ENCODE results near the gene PCNT. TPM values are rescaled to one million over a fixed set of nuclear protein-coding genes. Genes with fewer than 3 reads are reported as not detected.

Gene PCNT
- total RNA-seq, 2 experiments from 2014 or later, result 54.4 to 55.5 TPM

DNA sequence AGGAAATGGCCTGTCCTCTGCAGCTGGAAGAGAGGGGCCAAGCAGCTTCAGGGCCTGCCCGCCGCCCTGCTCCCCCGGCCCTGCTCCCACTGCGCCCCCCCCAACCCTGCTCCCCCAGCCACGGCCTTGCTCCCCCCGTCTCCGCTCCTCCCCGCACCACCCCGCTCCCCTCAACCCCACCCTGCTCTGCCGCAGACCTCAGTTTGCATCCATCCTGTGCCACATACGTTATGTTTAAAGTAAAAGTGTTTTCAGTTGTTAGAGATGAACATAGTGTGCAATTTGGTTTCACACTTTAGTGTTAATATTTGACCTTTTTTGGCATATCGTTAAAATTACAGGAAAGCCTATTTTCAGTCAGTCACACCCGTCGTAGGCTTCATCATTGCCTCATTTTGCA is 100.7 kb downstream of the PCNT start:
- Histone ChIP-seq H3K4me3 (ENCODE audit: low read length) (no peak overlapping the region), H3K9me3 (ENCODE audit: control insufficient read depth in 1 of 2, insufficient read depth in 1 of 2, low read length in 2 of 2) (no peaks in the 10 kb centered on the region), H3K27ac (ENCODE audit: low read depth in 1 of 2, low read length in 2 of 2) (peak overlapping the region; percentile 61 to 79), H3K4me1 (ENCODE audit: insufficient read depth, low read length) (peaks cover 43% of the 10 kb centered on the region), H3K27me3 (ENCODE audit: control insufficient read depth in 1 of 2, insufficient read depth in 2 of 2, low read length in 2 of 2) (no peaks in the 10 kb centered on the region), H3K36me3 (ENCODE audit: insufficient read depth, low read length) (peaks cover 43% of the 10 kb centered on the region)
- peaks cover 25% of the 10 kb centered on the region for H3K4me1 Mint-ChIP-seq (ENCODE audit: low read depth)
- ChIA-PET POLR2A (interaction anchor here (1.2 to 1.4 kb wide), 4 partner anchors 33 to 211 kb away, joined by 3 to 4 read pairs (median 4); partner anchors contain the start of genes DIP2A and PRMT2), CTCF (no interaction called here)
- DNase-seq (peak in 8 of 14 experiments; percentile 9 to 82 (median 34)), ATAC-seq (ENCODE audit: poor library complexity) (peak; percentile 52)
- peak overlapping the region; percentile 58 for H3K4me3 Mint-ChIP-seq
- no peak for TF ChIP-seq CTCF (IDR thresholded peaks at IDR 0.05)
- H3K9me3 Mint-ChIP-seq, result no peaks in the 10 kb centered on the region
- intact Hi-C loops (cut with DNase I, micrococcal nuclease), result no loop called here
- H3K27ac Mint-ChIP-seq, result peak overlapping the region; percentile 94
- peaks cover 21% of the 10 kb centered on the region for H3K36me3 Mint-ChIP-seq (ENCODE audit: low read depth)
- no peaks in the 10 kb centered on the region for H3K27me3 Mint-ChIP-seq

GRCh38 chr21:46425041-46425440 is 101.1 kb downstream of the PCNT start:
- Histone ChIP-seq H3K27me3 (ENCODE audit: control insufficient read depth in 1 of 2, insufficient read depth in 2 of 2, low read length in 2 of 2) (no peaks in the 10 kb centered on the region), H3K27ac (ENCODE audit: low read depth in 1 of 2, low read length in 2 of 2) (peak overlapping the region; percentile 61 to 79), H3K9me3 (ENCODE audit: control insufficient read depth in 1 of 2, insufficient read depth in 1 of 2, low read length in 2 of 2) (no peaks in the 10 kb centered on the region), H3K4me1 (ENCODE audit: insufficient read depth, low read length) (peaks cover 43% of the 10 kb centered on the region), H3K4me3 (ENCODE audit: low read length) (peak overlapping the region; percentile 16), H3K36me3 (ENCODE audit: insufficient read depth, low read length) (peaks cover 42% of the 10 kb centered on the region)
- DNase-seq, result peak in 1 of 14 experiments; percentile 16
- Mint-ChIP-seq H3K27me3 (no peaks in the 10 kb centered on the region), H3K4me1 (ENCODE audit: low read depth) (peaks cover 25% of the 10 kb centered on the region), H3K4me3 (peak overlapping the region; percentile 58), H3K27ac (peak overlapping the region; percentile 94), H3K9me3 (no peaks in the 10 kb centered on the region), H3K36me3 (ENCODE audit: low read depth) (peaks cover 21% of the 10 kb centered on the region)
- TF ChIP-seq CTCF (IDR thresholded peaks at IDR 0.05), result no peak
- ChIA-PET POLR2A (interaction anchor here (1.4 kb wide), 1 partner anchor 212 kb away, joined by 4 read pairs; no protein-coding TSS in a partner anchor), CTCF (no interaction called here)
- intact Hi-C loops (cut with DNase I, micrococcal nuclease), result no loop called here
- no peak for ATAC-seq (ENCODE audit: poor library complexity)

DNA sequence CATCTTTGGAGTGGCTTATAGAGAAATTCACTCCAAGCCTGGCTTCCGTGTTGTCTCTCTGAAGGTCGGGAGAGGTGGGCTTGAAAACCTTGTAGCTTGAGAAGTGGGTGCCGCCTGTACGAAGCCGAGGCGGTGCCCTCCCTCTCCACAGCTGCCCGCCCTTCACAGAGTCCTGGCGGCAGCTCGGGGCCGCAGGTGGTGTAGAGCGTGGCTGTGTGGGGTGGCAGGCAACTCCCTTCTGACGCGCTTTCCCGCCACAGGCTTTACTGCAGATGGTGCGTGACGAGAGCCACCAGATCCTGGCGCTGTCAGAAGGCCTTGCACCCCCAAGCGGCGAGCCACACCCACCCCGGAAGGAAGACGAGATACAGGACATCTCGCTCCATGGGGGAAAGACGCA is 101.6 kb downstream of the PCNT start:
- H3K4me1 ChIP-seq (ENCODE audit: insufficient read depth, low read length), result peaks cover 43% of the 10 kb centered on the region
- peak overlapping the region; percentile 16 for H3K4me3 ChIP-seq (ENCODE audit: low read length)
- Mint-ChIP-seq H3K9me3 (no peaks in the 10 kb centered on the region), H3K36me3 (ENCODE audit: low read depth) (peaks cover 17% of the 10 kb centered on the region), H3K4me3 (peak overlapping the region; percentile 60), H3K4me1 (ENCODE audit: low read depth) (peaks cover 25% of the 10 kb centered on the region), H3K27ac (peak overlapping the region; percentile 94), H3K27me3 (no peaks in the 10 kb centered on the region)
- DNase-seq (peak in 13 of 14 experiments; percentile 8 to 88 (median 37)), ATAC-seq (ENCODE audit: poor library complexity) (peak; percentile 76)
- H3K27ac ChIP-seq (ENCODE audit: low read depth in 1 of 2, low read length in 2 of 2), result peak overlapping the region; percentile 61 to 79
- no peaks in the 10 kb centered on the region for H3K27me3 ChIP-seq (ENCODE audit: control insufficient read depth in 1 of 2, insufficient read depth in 2 of 2, low read length in 2 of 2)
- CTCF ChIA-PET, result interaction anchor here (0.6 kb wide), 1 partner anchor 12 kb away, joined by 4 read pairs; no protein-coding TSS in a partner anchor
- intact Hi-C loops (cut with DNase I, micrococcal nuclease), result no loop called here
- peaks cover 45% of the 10 kb centered on the region for H3K36me3 ChIP-seq (ENCODE audit: insufficient read depth, low read length)
- no peak for TF ChIP-seq CTCF (IDR thresholded peaks at IDR 0.05)
- no peaks in the 10 kb centered on the region for H3K9me3 ChIP-seq (ENCODE audit: control insufficient read depth in 1 of 2, insufficient read depth in 1 of 2, low read length in 2 of 2)
- POLR2A ChIA-PET, result interaction anchor here (1.4 kb wide), 1 partner anchor 211 kb away, joined by 4 read pairs; no protein-coding TSS in a partner anchor
